SK-N-DZ (cell line): ENCODE results near the gene HSPA5.
"Not testable (repeated sequence)": the region's sequence is repeated elsewhere in the genome, so short reads cannot be mapped to it uniquely, and the experiment has no call there.

Experiments used
- DNase-seq: peaks from one replicate; pipeline ENCODE4 v3.0.0-alpha.2; 2015; ENCODE audit warnings: low spot score

Gene HSPA5

DNA sequence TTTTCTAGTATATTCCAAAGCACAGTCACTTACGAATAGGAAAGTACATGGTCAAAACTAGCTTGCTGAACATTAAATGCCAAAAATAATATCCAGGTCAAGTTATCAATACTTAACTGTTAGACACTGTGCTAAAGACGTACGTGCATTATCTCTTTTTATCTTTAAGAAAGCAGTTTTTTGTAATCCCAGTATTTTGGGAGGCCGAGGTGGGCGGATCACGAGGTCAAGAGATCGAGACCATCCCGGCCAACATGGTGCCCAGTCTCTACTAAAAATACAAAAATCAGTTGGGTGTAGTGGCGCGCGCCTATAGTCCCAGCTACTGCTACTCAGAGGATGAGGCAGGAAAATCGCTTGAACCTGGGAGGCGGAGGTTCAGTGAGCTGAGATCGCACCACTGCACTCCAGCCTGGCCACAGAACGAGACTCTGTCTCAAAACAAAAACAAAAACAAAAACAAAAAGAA is 2.7 kb upstream of the HSPA5 start:
- DNase-seq: no peak

DNA sequence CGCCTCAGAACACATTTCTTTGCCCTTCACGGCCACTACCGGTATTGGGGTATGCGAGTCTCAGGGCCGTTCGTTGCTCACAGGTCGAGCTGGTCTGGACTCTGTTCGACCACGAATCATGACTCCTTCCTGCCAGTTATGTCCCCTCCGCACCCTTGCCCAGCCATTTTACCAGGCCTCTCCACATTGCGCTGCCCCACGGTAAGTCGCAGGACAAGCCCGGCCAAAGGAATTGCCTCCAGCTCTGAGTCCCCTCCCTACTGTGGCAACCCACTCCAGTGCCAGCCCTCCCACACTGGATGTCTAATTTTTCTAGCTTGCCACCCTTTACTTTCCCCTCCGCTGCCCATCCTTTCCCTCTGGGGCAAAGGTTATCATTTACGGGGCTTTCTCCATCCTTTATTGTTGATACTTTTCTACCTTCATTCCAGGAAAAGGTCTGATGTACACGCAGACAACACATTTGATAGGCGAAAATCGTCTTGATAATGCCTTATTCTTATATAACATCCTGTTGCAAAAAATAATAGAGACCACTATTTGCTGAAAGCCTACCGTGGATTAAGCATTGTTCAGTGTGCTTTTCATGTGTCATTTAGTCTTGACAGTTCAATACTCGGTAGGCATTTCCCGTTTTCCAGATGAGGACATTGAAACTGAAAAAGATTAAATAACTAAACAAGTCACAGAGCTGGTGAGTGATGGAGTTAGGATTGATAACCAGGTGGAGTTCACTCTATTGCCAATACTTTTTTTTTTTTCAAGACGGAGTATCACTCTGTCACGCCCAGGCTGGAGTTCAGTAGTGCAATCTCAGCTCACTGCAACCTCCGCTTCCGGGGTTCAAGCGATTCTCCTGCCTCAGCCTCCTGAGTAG is 958 bp upstream of the HSPA5 start:
- DNase-seq: no peak

DNA sequence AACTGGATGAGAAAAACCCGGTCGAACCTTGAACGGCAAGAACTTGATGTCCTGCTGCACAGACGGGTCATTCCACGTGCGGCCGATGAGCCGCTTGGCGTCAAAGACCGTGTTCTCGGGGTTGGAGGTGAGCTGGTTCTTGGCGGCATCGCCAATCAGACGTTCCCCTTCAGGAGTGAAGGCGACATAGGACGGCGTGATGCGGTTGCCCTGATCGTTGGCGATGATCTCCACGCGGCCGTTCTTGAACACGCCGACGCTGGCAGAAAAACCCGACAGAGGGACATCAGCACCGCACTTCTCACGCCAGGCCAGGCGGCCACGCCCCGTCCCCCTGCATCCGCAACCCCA is 519 bp downstream of the HSPA5 start:
- DNase-seq: peak; percentile 31

DNA sequence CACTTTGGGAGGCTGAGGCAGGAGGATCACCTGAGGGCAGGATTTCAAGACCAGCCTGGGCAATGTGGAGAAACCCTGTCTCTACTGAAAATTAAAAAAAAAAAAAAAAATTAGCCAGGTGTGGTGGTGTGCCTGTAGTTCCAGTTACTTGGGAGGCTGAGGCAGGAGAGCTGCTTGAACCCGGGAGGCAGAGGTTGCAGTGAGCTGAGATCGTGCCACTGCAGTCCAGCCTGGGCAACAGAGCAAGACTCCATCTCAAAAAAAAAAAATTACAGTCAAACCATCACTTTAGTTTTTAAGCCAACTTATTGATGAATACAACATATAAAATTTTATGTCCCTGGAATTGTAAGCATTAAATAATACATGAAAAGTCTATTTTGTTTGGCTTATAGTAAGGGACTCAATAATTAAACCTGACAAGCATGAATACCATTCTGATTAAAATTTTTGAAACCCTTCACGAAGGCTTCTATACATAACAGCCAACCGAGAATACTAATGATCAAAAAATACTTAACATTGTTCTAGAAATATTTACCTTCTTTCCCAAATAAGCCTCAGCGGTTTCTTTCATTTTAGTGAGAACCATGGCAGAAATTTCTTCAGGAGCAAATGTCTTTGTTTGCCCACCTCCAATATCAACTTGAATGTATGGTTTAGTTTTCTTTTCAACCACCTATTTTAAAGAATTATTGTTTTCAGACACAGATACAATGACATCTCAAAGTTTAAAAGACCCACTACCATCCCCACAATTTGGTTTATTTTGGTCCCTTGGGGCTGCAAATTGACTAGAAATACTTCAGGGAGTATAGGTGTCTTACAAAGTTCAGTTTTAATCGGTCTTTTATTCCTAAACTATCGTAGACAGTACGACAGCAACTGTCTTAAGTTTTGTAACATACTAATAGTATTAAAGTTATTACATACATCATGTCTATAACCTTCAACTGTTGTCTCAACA is 1.2 kb downstream of the HSPA5 start:
- DNase-seq: no peak

DNA sequence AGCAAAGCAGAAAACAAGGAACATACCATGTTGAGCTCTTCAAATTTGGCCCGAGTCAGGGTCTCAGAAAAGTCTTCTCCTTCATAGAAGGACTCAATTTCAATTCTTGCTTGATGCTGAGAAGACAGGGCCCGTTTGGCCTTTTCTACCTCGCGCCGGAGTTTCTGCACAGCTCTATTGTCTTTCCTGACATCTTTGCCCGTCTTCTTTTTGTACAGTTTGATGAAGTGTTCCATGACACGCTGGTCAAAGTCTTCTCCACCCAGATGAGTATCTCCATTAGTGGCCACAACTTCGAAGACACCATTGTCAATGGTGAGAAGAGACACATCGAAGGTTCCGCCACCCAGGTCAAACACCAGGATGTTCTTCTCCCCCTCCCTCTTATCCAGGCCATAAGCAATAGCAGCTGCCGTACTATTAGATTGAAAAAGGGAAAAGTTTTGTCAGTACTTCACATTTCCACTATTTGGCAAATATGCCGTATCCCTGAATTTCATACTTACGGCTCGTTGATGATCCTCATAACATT is 2.2 kb downstream of the HSPA5 start:
- DNase-seq: no peak

DNA sequence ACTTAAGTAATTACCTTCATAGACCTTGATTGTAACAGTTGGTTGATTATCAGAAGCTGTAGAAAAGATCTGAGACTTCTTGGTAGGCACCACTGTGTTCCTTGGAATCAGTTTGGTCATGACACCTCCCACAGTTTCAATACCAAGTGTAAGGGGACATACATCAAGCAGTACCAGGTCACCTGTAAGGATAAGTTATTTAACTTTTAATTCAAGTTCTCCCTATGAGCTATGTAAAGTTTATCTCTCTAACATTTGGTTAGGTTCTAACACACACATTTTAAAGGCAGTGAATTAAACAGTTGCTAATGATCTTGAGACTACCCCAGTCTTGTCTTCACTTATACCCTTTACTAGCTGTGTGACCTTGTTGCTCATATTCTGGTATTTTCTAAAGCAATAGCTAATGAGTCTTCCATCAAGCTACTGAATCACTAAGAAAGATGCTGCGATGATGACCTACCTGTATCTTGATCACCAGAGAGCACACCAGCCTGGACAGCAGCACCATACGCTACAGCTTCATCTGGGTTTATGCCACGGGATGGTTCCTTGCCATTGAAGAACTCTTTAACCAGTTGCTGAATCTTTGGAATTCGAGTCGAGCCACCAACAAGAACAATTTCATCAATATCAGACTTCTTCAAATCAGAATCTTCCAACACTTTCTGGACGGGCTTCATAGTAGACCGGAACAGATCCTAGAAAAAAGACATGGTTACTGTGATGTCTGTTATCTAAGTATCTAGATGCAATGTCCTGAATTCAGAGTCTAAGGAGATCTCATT is 2.8 kb downstream of the HSPA5 start:
- no peak for DNase-seq

DNA sequence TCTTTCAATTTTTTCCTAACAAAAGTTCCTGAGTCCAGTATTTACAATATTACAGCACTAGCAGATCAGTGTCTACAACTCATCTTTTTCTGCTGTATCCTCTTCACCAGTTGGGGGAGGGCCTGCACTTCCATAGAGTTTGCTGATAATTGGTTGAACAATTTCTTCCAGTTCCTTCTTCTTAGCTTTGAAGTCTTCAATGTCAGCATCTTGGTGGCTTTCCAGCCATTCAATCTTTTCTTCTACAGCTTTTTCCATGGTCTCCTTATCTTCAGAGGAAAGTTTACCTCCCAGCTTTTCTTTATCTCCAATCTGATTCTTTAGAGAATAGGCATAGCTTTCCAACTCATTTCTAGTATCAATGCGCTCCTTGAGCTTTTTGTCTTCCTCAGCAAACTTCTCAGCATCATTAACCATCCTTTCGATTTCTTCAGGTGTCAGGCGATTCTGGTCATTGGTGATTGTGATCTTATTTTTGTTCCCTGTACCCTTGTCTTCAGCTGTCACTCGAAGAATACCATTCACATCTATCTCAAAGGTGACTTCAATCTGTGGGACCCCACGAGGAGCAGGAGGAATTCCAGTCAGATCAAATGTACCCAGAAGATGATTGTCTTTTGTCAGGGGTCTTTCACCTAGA is 4.5 kb downstream of the HSPA5 start:
- not testable (repeated sequence) for DNase-seq

DNA sequence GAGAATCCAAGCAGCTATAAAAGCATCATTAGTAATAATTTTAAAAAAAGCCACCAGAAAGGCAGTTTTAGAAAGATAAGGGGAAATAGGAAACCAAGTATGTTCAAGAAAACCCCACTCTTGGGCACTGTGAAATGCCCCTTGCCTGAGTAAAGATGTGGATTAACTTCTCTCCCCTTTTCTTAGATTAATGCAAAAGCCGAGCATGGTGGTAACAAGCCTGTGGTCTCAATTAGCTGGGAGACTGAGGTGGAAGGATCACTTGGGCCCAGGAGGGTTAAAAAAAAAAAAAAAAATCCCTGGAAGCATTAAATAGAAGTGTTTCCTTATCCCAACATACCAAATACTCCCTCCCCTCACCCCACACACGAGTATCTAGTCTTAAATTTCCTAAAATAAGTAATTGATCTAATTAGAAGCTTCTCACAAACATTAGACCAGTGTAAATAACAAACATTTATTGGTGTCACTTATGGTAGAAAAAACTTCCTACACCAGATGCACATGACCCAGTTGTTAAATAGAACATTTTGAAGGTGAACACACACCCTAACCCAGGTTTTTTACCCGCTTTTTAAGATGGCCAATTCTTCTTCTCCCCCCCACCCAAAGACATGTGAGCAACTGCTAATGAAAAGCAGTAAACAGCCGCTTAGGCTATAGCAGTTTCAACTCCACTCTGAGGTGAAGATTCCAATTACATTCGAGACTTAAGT is 5.2 kb downstream of the HSPA5 start:
- no peak for DNase-seq

DNA sequence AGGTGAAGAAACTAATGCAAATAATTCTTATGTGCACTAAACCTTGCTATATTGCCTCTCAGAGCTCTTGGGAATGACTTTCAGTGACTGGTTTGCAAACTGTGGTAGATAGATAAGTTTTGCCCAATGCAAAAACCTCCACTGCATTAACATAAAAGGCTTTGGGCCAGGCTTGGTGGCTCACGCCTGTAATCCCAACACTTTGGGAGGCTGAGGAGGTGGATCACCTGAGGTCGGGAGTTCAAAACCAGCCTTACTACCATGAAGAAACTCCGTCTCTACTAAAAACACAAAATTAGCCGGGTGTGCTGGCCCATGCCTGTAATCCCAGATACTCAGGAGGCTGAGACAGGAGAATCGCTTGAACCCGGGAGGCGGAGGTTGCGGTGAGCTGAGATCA is 7.0 kb downstream of the HSPA5 start:
- DNase-seq: not testable (repeated sequence)

DNA sequence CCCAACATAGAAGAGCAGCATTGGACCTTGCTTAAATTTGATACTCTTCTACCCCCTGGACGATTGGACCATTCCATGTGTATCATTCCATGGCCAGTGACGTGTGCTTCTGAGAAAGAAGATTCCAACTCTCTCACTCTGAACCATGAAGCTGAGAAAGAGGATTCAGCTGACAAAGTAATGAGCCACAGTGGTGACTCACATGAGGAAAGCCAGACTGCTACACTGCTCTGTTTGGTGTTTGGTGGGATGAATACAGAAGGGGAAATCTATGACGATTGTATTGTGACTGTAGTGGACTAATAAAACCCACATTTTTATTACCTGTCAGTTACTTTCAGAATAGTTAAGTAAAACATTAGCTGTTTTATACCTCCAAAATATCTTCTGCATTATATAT is 7.5 kb downstream of the HSPA5 start:
- DNase-seq: no peak

DNA sequence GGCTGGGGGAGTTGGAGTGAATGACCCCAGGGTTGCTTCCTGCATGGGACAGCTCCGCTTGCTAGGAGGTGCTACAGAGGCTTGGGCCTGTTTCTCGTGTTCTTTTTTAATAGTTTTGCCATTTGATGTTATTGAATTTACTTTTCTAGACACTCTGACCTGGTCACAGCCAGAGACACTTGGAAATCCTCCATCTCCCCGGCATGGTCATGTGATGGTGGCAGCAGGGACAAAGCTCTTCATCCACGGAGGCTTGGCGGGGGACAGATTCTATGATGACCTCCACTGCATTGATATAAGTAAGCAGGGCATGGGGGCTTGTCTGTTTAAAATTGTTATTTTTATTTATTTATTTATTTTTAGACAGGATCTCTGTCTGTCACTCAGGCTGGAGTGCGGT is 13.4 kb downstream of the HSPA5 start:
- no peak for DNase-seq

DNA sequence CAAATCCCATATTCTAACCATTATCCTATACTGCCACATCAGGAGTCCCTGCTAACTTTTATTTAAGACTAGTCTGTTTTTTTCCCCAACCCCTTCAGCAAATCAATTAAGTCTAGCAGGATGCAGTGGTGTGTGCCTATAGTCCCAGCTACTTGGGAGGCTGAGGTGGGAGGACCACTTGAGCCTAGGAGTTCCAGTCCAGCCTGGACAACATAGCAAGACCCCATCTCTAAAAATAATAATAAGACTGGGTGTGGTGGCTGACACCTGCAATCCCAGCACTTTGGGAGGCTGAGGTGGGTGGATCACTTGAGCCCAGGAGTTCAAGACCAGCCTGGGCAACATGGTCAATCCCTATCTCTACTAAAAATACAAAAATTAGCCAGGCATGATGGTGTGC is 16.3 kb downstream of the HSPA5 start:
- not testable (repeated sequence) for DNase-seq

DNA sequence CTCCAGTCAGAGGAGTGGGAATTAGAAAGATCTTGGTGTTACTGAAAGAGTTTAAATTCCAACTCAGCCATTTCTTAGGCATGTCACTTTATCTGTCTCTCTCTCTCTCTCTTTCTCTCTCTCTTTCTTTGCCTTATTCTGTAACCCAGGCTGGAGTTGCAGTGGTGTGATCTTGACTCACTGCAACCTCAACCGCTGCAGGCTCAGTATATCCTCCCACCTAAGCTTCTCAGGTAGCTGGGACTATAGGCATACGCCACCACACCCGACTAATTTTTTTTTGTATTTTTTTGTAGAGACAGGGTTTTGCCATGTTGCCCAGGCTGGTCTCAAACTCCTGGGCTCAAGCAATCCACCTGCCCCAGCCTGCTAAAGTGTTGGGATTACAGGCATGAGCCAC is 22.5 kb downstream of the HSPA5 start:
- no peak for DNase-seq

DNA sequence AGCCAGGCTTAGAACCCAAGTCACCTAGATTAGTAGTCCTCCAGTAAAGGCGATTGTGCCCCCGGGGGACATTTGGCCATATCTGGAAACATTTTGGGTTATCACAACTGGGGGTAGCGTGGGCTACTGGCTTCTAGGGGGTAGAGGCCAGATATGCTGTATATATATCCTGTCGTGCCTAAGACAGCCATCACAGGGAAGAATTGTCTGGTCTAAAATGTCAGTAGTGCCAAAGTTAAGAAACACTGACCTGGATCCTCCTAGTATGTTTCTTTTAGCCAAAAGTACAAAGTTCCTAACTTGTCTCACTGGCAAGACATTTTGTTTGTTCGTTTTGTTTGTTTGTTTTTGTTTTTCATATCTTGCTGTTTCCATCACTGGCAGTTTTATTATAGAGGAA is 27.0 kb downstream of the HSPA5 start:
- no peak for DNase-seq

DNA sequence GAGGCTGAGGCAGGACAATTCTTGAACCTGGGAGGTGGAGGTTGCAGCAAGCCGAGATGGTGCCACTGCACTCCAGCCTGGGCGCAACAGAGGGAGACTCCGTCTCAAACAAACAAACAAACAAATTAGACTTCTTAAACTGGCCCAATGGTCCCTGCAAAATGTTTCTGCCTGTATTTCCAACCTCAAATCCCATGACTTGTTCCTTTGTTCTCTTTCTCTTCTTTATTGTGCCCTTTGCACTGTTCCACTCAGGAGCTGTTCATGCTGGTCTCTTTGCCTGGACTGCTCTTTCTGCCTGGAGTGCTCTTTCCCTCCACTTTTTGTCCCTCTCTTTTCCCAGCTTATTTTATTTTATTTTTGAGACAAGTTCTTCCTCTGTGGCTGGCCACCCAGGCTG is 36.7 kb downstream of the HSPA5 start:
- DNase-seq: no peak

DNA sequence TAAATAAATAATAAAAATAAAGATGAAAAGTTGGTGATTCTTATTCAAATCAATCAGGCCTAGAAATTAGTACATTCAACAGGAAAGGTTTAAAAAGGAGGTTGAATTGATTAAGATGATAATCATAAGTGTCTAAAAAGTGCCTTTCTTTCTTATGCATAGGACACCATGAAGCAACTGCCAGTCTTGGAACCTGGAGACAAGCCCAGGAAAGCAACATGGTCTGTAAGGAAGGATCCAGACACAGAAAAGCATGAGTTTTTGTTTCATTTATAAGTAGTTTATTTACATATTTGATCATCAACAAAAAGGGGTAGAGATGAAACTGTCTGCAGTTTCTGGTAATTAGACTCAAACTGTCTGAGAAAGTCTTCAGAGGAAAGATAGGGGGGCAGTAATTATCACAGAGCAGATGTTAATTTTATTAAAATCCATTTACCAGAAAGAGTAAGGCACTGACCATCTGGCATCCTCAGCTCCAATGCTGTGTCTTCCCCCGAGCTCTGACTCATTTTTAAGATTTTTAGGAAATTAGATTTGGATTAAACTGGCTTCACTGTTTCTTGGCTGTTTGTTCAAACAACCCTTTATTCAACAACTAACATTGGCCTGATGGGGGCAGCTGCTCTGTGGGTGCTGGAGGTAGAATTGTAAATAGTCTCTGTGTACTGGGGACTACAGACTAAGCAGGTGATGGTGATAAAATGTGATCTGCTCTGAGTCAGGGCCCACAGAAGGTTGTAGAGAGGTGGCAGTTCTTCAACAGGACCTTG is 38.1 kb downstream of the HSPA5 start:
- DNase-seq: peak; percentile 46

DNA sequence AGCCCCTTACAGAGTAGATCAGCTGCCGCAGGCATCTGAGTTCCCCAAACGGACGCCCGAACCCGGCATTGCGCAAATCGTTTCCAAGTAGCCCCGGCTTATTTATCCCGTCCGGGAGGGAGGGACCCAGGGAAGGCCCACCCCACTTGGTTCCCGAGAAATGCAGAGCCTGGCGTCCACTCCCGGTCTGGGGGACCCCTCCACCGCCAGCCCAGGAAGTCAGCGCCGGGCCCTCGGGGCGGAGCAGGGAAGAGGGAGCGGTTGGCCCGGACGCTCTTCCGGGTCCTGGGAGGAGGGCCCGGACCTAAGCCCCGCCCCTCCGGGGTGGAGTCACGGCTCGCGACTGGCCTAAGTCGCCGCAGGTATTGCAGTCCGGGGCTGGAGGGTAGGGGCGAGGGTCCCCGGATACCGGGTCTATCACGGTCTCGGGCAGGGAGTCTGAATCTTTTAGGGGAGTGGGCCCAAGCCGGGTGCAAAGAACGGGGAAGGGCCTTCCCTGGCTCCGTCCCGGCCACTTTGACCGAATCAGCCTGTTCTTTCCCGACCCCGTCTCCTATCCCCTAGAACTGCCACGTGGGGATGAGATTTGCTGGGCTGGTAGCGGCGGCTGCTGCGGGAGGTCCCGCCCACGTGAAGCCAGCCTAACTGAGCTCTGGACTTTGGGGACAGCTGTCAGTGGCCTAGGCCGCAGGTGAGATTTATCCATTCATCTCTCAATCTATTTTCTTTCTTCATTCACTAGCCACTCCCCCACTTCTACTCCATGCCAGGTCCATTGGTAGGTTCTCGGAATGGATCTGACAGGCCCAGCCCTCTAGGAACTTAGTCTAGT is 40.7 kb downstream of the HSPA5 start, which contains the start of gene RABEPK:
Gene RABEPK, plus strand, starts transcription at position 327 of the 832 bp plus-strand sequence. CDS start 2,472 bp downstream, outside the sequence.
- peak; percentile 95 for DNase-seq

DNA sequence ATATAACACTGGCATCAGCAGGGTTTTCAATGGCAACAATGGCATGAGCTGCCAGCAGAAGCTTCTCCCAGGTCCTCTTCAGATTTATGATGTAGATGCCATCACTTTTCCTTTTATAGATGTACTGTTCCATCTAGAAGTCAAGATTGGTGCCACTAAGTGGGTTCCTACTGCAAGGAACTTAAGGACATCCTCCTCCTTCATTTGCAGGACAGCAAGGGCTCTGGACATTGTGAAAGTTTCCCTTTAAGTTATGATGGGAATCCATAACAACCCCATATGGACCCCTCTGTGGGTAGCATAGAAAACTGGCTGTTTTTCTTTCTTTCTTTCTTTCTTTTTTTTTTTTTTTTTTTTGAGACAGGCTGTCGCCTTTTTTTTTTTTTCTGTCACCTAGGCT is 45.6 kb downstream of the HSPA5 start:
- DNase-seq: not testable (repeated sequence)
